OCI-M2 (cell line): Measurements from ENCODE around the gene FAM187B.

Experiments
- DNase-seq: peaks from one replicate; lab custom pipeline; 2025; ENCODE audit not compliant: unreplicated experiment; lab: John Stamatoyannopoulos, UW

The FAM187B gene

DNA sequence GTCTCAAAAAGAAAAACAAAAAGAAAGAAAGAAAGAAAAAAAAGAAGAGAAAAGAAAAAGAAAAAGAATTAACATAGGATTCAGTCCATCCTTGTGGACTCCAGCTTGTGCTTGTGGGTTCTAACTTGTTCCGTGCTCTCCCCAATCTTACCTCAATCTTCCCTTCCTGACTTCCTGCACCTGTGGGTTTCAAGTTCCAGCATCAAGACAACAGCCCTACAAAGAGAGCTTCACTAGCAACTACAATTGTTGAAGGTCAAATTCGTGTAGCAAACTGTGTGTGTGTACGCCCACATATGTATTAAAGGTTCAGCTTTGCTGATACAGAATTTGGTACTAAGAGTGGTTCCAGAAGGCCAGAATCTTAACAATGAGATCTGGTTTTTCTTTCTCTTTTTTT is 48.7 kb downstream of the FAM187B start:
- DNase-seq, result no peak

GRCh38 chr19:35178701-35179100 is 49.8 kb downstream of the FAM187B start:
- no peak for DNase-seq

DNA sequence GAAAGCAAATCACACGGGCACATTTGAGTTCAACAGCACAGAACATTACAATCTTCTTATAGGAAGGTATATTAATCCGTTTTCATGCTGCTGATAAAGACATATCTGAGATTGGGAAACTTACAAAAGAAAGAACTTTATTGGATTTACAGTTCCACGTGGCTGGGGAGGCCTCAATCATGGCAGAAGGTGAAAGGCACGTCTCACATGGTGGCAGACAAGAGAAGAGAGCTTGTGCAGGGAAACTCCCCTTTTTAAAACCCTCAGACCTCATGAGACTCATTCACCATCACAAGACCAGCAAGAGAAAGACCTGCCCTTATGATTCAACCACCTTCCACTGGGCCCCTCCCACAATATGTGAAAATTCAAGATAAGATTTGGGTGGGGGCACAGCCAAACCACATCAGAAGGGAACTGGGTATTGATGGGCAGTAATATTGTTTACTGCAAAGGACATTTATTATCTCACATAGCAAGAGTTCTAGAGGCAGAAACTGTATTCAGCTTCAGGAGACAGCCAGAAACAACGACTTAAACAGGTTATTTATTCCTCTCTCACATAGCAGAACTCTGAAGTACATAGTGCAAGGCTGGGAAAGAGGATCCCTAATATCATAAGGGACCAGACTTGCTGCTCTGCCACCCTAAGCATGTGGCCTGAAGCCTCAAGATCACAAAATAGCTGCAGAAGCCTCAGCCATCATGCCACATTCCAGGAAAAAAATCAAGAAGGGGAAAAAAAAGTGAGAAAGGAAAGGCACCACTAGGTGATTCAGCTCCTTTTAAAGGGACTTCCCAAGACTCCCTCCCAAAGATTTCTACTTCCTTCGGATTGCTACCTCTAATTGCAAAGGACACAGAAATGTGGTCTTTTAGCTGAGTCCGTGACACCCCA is 50.9 kb downstream of the FAM187B start:
- DNase-seq, result no peak

GRCh38 chr19:35176181-35176570 is 52.4 kb downstream of the FAM187B start:
- no peak for DNase-seq
